Mucosa of descending colon (tissue), 3 donors: ENCODE measurements around the gene S1PR3. TPM values are rescaled to one million over a fixed set of nuclear protein-coding genes. Genes with fewer than 3 reads are reported as not detected.

Experiments
- ATAC-seq: fragments of 200-7000 bp; cut with Tn5 transposase; one replicate; pipeline ENCODE4 v1.9.1; 2020; ENCODE audit warnings: mild to moderate bottlenecking, moderate library complexity
- DNase-seq, 3 donors: peaks; one replicate each; pipeline ENCODE4 v3.0.0-alpha.2; 2020
- H3K36me3 ChIP-seq: fragments of 200-600 bp; one replicate; pipeline ENCODE4 v1.8.0; 2021; ENCODE audit warnings: low read depth, mild to moderate bottlenecking
- H3K4me1 ChIP-seq: fragments of 200-600 bp; one replicate; pipeline ENCODE4 v1.8.0; 2021; ENCODE audit warnings: low read depth, mild to moderate bottlenecking
- H3K4me3 ChIP-seq: fragments of 200-600 bp; one replicate; pipeline ENCODE4 v1.8.0; 2021; ENCODE audit warnings: mild to moderate bottlenecking
- H3K9me3 ChIP-seq: fragments of 200-600 bp; one replicate; pipeline ENCODE4 v1.8.0; 2021; ENCODE audit warnings: mild to moderate bottlenecking
- intact Hi-C, 2 donors: fragments of 100-400 bp; cut with DNase I in 1 of 2; cut with micrococcal nuclease in 1 of 2; formaldehyde crosslinking; loops; one replicate each; pipeline versions ENCODE4 v1.11.0 to v1.11.1; 2022; cut with DNase I, micrococcal nuclease
- total RNA-seq, 3 donors: library from RNA; stranded (reverse); fragmentation: NEBNext Ultra II Directional in 2 of 3; extraction: Animal tissue kit (Norgen Biotek cat#: 25700) in 2 of 3; gene quantifications; one replicate each; pipeline versions ENCODE4 v1.2.1 to v1.2.4, GENCODE V29; 2021 to 2023
- TF ChIP-seq, protein P1 (sequence below): fragments of 200-600 bp; IDR thresholded peaks from one replicate; pipeline ENCODE4 v1.8.0; 2022; ENCODE audit warnings: antibody characterized with exemption, mild to moderate bottlenecking
- donor health status: DM: no; HTN: no; CAD: no; lungs with moderate emphysema.
- donor health status: DM: no; HTN: no; CAD: no.
- donor health status: DM: no; HTN: yes; CAD: no.

The S1PR3 gene
- total RNA-seq, 3 donors from 2014 or later, result 0.87 to 12.2 (median 3.0) TPM

DNA sequence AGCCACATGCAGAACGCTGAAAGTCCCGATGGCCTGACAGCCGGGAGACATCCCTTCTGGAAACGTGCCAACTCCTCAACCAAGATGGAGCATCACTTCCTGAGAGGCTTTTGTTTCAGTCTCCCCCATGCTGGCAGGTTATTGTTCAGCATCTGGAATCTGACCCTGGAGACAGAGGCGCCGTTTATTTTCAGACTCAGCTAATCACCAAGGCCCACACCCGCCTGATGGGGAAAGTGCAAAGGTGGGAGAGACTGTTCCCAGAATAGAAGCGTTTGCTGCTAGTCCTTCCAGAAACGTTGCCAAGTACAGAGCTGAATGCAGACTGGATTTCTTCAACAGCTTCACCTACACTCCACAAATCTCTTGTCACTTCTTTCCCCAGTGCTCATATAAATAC lies 41.8 kb upstream of the S1PR3 start:
- Histone ChIP-seq H3K4me1 (no peaks in the 10 kb centered on the region), H3K36me3 (no peaks in the 10 kb centered on the region), H3K4me3 (no peak overlapping the region), H3K9me3 (no peaks in the 10 kb centered on the region)
- ATAC-seq (no peak), DNase-seq (no peak)
- TF ChIP-seq, protein P1, sequence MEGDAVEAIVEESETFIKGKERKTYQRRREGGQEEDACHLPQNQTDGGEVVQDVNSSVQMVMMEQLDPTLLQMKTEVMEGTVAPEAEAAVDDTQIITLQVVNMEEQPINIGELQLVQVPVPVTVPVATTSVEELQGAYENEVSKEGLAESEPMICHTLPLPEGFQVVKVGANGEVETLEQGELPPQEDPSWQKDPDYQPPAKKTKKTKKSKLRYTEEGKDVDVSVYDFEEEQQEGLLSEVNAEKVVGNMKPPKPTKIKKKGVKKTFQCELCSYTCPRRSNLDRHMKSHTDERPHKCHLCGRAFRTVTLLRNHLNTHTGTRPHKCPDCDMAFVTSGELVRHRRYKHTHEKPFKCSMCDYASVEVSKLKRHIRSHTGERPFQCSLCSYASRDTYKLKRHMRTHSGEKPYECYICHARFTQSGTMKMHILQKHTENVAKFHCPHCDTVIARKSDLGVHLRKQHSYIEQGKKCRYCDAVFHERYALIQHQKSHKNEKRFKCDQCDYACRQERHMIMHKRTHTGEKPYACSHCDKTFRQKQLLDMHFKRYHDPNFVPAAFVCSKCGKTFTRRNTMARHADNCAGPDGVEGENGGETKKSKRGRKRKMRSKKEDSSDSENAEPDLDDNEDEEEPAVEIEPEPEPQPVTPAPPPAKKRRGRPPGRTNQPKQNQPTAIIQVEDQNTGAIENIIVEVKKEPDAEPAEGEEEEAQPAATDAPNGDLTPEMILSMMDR, result no peak
- intact Hi-C loops, result no loop called here

DNA sequence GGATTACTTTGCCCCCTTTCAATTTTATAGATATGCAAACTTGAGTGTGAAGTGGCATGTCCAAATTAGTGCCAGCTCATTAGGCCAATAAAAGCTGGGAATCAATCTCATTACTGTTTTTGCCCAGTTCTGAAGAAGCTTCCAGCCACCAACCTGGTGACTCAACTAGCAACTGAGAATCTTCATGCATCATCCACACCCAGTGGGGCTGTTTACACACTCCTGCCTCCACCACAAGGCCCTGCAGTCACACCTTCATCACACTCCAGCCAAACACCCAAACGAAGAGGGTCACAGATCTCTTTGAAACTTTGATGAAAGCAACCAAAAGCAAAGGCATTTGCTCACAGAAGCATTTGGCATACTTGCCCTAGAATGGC lies 41.3 kb upstream of the S1PR3 start:
- H3K4me3 ChIP-seq, result no peak overlapping the region
- DNase-seq (no peak), ATAC-seq (no peak)
- H3K4me1 ChIP-seq, result no peaks in the 10 kb centered on the region
- H3K9me3 ChIP-seq, result no peaks in the 10 kb centered on the region
- intact Hi-C loops, result no loop called here
- TF ChIP-seq, protein P1, result no peak
- H3K36me3 ChIP-seq, result no peaks in the 10 kb centered on the region

DNA sequence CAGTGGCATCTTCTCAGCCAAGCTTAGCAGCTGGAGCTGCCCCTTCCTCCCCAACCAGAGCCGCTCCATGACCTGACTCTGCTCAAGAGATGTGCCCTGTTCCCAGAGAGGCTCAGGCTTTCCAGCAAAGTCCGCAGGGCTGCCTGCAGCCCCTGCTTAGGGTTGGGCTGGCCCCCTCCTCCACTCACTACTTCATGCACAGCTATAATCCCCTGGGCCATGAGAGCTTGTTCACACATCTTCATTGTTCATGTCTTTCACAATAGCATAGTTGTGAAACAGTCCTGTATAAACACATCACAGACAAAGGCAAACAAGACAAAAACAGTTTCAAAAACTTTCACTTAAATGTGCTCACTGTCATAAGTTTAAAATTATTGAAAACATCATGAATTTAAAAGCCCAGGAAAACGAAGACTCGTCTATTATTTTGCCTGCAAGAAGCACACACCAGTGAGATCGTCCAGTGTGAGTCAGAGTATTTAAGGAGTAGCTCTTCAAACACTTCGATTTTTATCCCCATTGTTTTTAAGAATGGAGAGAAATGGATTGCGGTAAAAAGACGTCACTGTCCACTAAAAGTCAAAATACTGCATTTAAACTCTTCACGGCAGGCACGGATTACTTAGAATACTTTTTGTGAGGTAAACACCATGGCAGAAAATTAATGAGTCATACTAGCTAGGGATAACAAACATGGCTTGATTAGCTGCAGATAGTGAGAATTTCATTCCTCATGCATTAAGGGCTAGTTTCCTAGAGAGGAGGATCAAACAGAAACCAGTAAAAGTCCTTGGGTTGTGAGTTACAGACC lies 40.7 kb upstream of the S1PR3 start:
- no peaks in the 10 kb centered on the region for H3K4me1 ChIP-seq
- H3K36me3 ChIP-seq, result no peaks in the 10 kb centered on the region
- no peak overlapping the region for H3K4me3 ChIP-seq
- TF ChIP-seq, protein P1, result no peak
- intact Hi-C loops, result no loop called here
- no peaks in the 10 kb centered on the region for H3K9me3 ChIP-seq
- ATAC-seq (no peak), DNase-seq (no peak)

DNA sequence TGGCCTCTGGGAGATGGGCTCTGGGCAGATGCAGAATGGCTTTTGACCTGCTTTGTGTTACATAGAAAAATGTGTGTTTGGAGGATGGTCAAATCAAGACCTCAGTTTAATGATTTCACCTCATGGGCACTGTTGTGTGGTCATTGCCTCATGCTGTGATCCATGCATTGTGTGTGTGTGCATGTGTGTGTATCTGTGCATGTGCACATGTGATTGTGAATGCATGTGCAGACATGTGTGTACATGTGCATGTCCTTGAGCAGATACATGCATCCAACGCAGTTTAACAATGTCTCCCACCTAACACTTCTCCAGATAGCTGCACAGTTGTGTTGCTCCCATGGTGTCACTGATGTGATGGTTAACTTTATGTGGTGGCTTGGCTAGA lies 40.1 kb upstream of the S1PR3 start:
- Histone ChIP-seq H3K4me1 (no peaks in the 10 kb centered on the region), H3K9me3 (no peaks in the 10 kb centered on the region), H3K36me3 (no peaks in the 10 kb centered on the region), H3K4me3 (no peak overlapping the region)
- TF ChIP-seq, protein P1, result no peak
- no peak for DNase-seq
- intact Hi-C loops, result no loop called here
- ATAC-seq, result no peak

DNA sequence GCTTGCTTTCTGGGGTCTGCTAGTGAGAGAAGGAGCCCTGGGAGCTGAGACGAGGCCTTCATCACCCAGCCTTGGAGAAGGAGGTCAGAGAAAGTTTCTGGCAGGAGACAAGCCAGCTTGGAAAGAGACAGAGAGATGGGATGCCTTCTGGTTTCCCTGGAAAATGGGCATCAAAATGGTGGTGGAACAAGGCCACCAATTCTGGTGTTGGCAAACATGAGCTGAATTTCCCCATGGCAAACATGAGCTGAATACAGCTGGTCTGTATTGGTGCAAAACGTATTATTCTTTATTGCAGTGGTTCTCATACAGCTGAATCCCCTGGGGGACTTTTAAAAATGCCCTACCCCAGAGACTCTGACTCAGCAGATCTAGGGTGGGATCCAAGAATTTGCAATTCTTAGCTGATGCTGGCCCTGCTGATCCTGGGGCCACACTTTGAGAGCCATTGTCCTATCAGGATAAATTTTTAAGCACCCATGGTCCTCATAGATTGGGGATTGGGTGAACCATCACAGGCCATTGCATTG lies 39.1 kb upstream of the S1PR3 start:
- ATAC-seq (no peak), DNase-seq (no peak)
- Histone ChIP-seq H3K4me3 (no peak overlapping the region), H3K36me3 (no peaks in the 10 kb centered on the region), H3K4me1 (no peaks in the 10 kb centered on the region), H3K9me3 (no peaks in the 10 kb centered on the region)
- intact Hi-C loops, result no loop called here
- TF ChIP-seq, protein P1, result no peak
